ENCODE data around the gene COL8A1.

Gene COL8A1

GRCh38 chr3:99678023-99678422 is 39.6 kb downstream of the COL8A1 start:
- no peak for DNase-seq

- DNase-seq = no peak
These were observed 40.5 kb downstream of the COL8A1 start for GRCh38 chr3:99678896-99679295.

- peak; percentile 87 for DNase-seq
These were observed 43.1 kb downstream of the COL8A1 start for GRCh38 chr3:99681512-99681911.

- no peak for DNase-seq
These were observed 43.6 kb downstream of the COL8A1 start for GRCh38 chr3:99681976-99682375.

GRCh38 chr3:99683465-99683864 is 45.1 kb downstream of the COL8A1 start:
- DNase-seq = no peak

- no peak for DNase-seq
These were observed 45.5 kb downstream of the COL8A1 start for GRCh38 chr3:99683876-99684275.

- no peak for DNase-seq
These were observed 46.2 kb downstream of the COL8A1 start for GRCh38 chr3:99684644-99685043.

GRCh38 chr3:99686469-99686868 is 48.1 kb downstream of the COL8A1 start:
- no peak for DNase-seq

GRCh38 chr3:99686955-99687612 is 48.7 kb downstream of the COL8A1 start:
- DNase-seq = peak; percentile 27

- DNase-seq = no peak
These were observed 52.5 kb downstream of the COL8A1 start for GRCh38 chr3:99690761-99691369.

- DNase-seq = no peak
These were observed 55.2 kb downstream of the COL8A1 start for GRCh38 chr3:99693636-99694035.

GRCh38 chr3:99696497-99696896 is 58.1 kb downstream of the COL8A1 start:
- no peak for DNase-seq

- no peak for DNase-seq
These were observed 58.9 kb downstream of the COL8A1 start for GRCh38 chr3:99697250-99697649.

- DNase-seq = no peak
These were observed 60.5 kb downstream of the COL8A1 start for GRCh38 chr3:99698932-99699331.

- DNase-seq = no peak
These were observed 61.4 kb downstream of the COL8A1 start for GRCh38 chr3:99699841-99700240.

GRCh38 chr3:99700631-99701268 is 62.4 kb downstream of the COL8A1 start:
- DNase-seq = no peak

- DNase-seq = no peak
These were observed 64.9 kb downstream of the COL8A1 start for GRCh38 chr3:99702953-99703943.

- no peak for DNase-seq
These were observed 66.0 kb downstream of the COL8A1 start for GRCh38 chr3:99704417-99704816.

- DNase-seq = no peak
These were observed 68.0 kb downstream of the COL8A1 start for GRCh38 chr3:99706410-99706809.

- no peak for DNase-seq
These were observed 69.9 kb downstream of the COL8A1 start for GRCh38 chr3:99708207-99708745.

- DNase-seq = no peak
These were observed 71.3 kb downstream of the COL8A1 start for GRCh38 chr3:99709686-99710085.

GRCh38 chr3:99710094-99710493 is 71.7 kb downstream of the COL8A1 start:
- DNase-seq = no peak

- DNase-seq = no peak
These were observed 73.0 kb downstream of the COL8A1 start for GRCh38 chr3:99711351-99711750.

Measured in NCI-H446 treated with DMSO at 0.1 percent for 48 hours (cell line).